Loucy (cell line): ENCODE results near the gene SLC48A1.

Source experiments
- H2AFZ ChIP-seq: fragments of 200-600 bp; sonication (generic); 2 replicates; pipeline ENCODE4 v1.6.0; 2016; ENCODE audit warnings: antibody characterized with exemption, mild to moderate bottlenecking, low read length, moderate library complexity
- H3F3A ChIP-seq: fragments of 200-600 bp; 2 replicates; pipeline ENCODE4 v1.6.0; 2016; ENCODE audit warnings: antibody characterized with exemption, low read depth, mild to moderate bottlenecking
- H3K27me3 ChIP-seq: fragments of 200-600 bp; sonication (generic); 2 replicates; pipeline ENCODE4 v1.6.1; 2014; ENCODE audit warnings: low read length, mild to moderate bottlenecking; ENCODE audit not compliant: insufficient read depth, poor library complexity, severe bottlenecking
- H3K36me3 ChIP-seq: fragments of 200-600 bp; sonication (generic); 2 replicates; pipeline ENCODE4 v1.6.1; 2016; ENCODE audit warnings: low read length; ENCODE audit not compliant: insufficient read depth
- H3K4me1 ChIP-seq: fragments of 200-600 bp; sonication (generic); 2 replicates; pipeline ENCODE4 v1.5.1; 2014; ENCODE audit warnings: low read length, mild to moderate bottlenecking; ENCODE audit not compliant: insufficient read depth, poor library complexity, severe bottlenecking
- H3K4me2 ChIP-seq: fragments of 200-600 bp; sonication (generic); 2 replicates; pipeline ENCODE4 v1.6.0; 2014; ENCODE audit warnings: antibody characterized with exemption, low read length, low read depth, mild to moderate bottlenecking; ENCODE audit not compliant: poor library complexity, severe bottlenecking
- H3K4me3 ChIP-seq: fragments of 200-600 bp; sonication (generic); 2 replicates; pipeline ENCODE4 v1.5.1; 2014; ENCODE audit warnings: low read length, mild to moderate bottlenecking, mixed read lengths; ENCODE audit not compliant: poor library complexity, severe bottlenecking
- H3K79me2 ChIP-seq: fragments of 200-600 bp; sonication (generic); 2 replicates; pipeline ENCODE4 v1.6.1; 2014; ENCODE audit warnings: low read length; ENCODE audit not compliant: insufficient read depth
- H3K9ac ChIP-seq: fragments of 200-600 bp; sonication (generic); 2 replicates; pipeline ENCODE4 v1.6.0; 2014; ENCODE audit warnings: mild to moderate bottlenecking, low read depth, low read length, moderate library complexity; ENCODE audit not compliant: poor library complexity, severe bottlenecking
- H3K9me2 ChIP-seq: fragments of 200-600 bp; sonication (generic); replicated peaks from 2 replicates; pipeline ENCODE4 v1.6.1; 2016; ENCODE audit warnings: low read depth, low read length, mixed read lengths
- H3K9me3 ChIP-seq: fragments of 200-600 bp; sonication (generic); 2 replicates; pipeline ENCODE4 v1.6.1; 2014; ENCODE audit warnings: mild to moderate bottlenecking, antibody characterized with exemption, low read length, low read depth; ENCODE audit not compliant: insufficient read depth
- H4K20me1 ChIP-seq: fragments of 200-600 bp; sonication (generic); 2 replicates; pipeline ENCODE4 v1.6.0; 2014; ENCODE audit warnings: antibody characterized with exemption, low read length, mild to moderate bottlenecking; ENCODE audit not compliant: insufficient read depth, poor library complexity, severe bottlenecking
- EZH2phosphoT487 ChIP-seq: fragments of 200-600 bp; IDR thresholded peaks from 2 replicates; pipeline ENCODE4 v1.6.1; 2018; ENCODE audit warnings: antibody characterized with exemption, mild to moderate bottlenecking, moderate library complexity, borderline replicate concordance
- TF ChIP-seq, protein P1 (sequence below): fragments of 200-600 bp; sonication (generic); conservative IDR thresholded peaks from 2 replicates; pipeline ENCODE4 v1.5.1; 2014; ENCODE audit warnings: mild to moderate bottlenecking, antibody characterized with exemption, low read length

SLC48A1 gene

GRCh38 chr12:47779301-47779942 lies 6.4 kb downstream of the SLC48A1 start:
- H4K20me1 ChIP-seq, result peaks cover 5% of the 10 kb centered on the region
- no peaks in the 10 kb centered on the region for H3K9me3 ChIP-seq
- H3F3A ChIP-seq, result no peaks in the 10 kb centered on the region; the same call in 1 of the 2 replicates
- H3K27me3 ChIP-seq, result no peaks in the 10 kb centered on the region
- H3K4me1 ChIP-seq, result peaks cover 41% of the 10 kb centered on the region
- peaks cover 1% of the 10 kb centered on the region; the same call in 1 of the 2 replicates for H3K79me2 ChIP-seq
- no peak overlapping the region for H3K4me3 ChIP-seq
- H2AFZ ChIP-seq, result no peak overlapping the region
- peaks cover 25% of the 10 kb centered on the region; the same call in 1 of the 2 replicates for H3K36me3 ChIP-seq
- no peak overlapping the region for H3K9ac ChIP-seq
- no peaks in the 10 kb centered on the region for H3K9me2 ChIP-seq
- TF ChIP-seq, protein P1, sequence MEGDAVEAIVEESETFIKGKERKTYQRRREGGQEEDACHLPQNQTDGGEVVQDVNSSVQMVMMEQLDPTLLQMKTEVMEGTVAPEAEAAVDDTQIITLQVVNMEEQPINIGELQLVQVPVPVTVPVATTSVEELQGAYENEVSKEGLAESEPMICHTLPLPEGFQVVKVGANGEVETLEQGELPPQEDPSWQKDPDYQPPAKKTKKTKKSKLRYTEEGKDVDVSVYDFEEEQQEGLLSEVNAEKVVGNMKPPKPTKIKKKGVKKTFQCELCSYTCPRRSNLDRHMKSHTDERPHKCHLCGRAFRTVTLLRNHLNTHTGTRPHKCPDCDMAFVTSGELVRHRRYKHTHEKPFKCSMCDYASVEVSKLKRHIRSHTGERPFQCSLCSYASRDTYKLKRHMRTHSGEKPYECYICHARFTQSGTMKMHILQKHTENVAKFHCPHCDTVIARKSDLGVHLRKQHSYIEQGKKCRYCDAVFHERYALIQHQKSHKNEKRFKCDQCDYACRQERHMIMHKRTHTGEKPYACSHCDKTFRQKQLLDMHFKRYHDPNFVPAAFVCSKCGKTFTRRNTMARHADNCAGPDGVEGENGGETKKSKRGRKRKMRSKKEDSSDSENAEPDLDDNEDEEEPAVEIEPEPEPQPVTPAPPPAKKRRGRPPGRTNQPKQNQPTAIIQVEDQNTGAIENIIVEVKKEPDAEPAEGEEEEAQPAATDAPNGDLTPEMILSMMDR, result peak; percentile 99
- TF ChIP-seq EZH2phosphoT487, result no peak
- H3K4me2 ChIP-seq, result no peak overlapping the region

DNA sequence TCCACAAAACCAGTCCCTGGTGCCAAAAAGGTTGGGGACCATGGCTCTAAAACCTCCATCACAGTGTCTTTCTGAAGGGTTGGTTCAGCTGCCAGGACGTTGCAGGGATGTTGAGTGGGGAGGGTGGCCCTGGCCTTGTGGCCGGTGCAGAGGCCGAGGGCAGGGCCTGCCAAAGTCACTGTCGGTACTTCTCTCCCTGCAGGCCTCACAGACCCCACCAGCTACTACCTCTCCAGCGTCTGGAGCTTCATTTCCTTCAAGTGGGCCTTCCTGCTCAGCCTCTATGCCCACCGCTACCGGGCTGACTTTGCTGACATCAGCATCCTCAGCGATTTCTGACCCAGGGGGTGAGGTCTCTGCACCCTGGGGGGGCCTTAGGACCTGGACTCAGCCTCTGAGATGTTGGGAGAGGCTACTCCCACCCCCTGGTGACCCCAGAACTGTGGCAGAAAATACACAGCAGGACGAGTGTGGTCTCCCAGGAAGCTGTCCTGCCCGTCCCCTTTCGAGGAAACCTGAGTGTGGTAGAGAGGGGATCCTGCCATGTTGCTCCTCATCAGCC lies 7.0 kb downstream of the SLC48A1 start:
- no peaks in the 10 kb centered on the region for H3K9me3 ChIP-seq
- H3K36me3 ChIP-seq, result peaks cover 31% of the 10 kb centered on the region; the same call in 1 of the 2 replicates
- H3K79me2 ChIP-seq, result no peaks in the 10 kb centered on the region; the same call in 1 of the 2 replicates
- no peak overlapping the region for H2AFZ ChIP-seq
- no peaks in the 10 kb centered on the region for H3K9me2 ChIP-seq
- peaks cover 5% of the 10 kb centered on the region for H4K20me1 ChIP-seq
- no peak overlapping the region for H3K4me3 ChIP-seq
- H3K9ac ChIP-seq, result no peak overlapping the region
- peaks cover 35% of the 10 kb centered on the region for H3K4me1 ChIP-seq
- H3K27me3 ChIP-seq, result no peaks in the 10 kb centered on the region
- TF ChIP-seq EZH2phosphoT487, result no peak
- TF ChIP-seq, protein P1, result no peak
- H3K4me2 ChIP-seq, result no peak overlapping the region
- H3F3A ChIP-seq, result no peaks in the 10 kb centered on the region; the same call in 1 of the 2 replicates

GRCh38 chr12:47781479-47782371 lies 8.7 kb downstream of the SLC48A1 start:
- Histone ChIP-seq H3F3A (no peaks in the 10 kb centered on the region; the same call in 1 of the 2 replicates), H3K4me3 (no peak overlapping the region), H3K9me2 (no peaks in the 10 kb centered on the region), H3K36me3 (peaks cover 48% of the 10 kb centered on the region; the same call in 1 of the 2 replicates), H3K79me2 (no peaks in the 10 kb centered on the region), H2AFZ (no peak overlapping the region), H3K4me2 (no peak overlapping the region), H3K4me1 (peaks cover 18% of the 10 kb centered on the region), H4K20me1 (peaks cover 5% of the 10 kb centered on the region), H3K9ac (no peak overlapping the region), H3K27me3 (no peaks in the 10 kb centered on the region), H3K9me3 (no peaks in the 10 kb centered on the region)
- TF ChIP-seq, protein P1, result no peak
- TF ChIP-seq EZH2phosphoT487, result no peak
